B cell (primary cell): ENCODE measurements around the gene DNAH10.

Source experiments
- EZH2 ChIP-seq: IDR thresholded peaks from 2 replicates; pipeline ENCODE4 v1.6.1; 2012; ENCODE audit warnings: borderline replicate concordance, low read depth, mild to moderate bottlenecking, moderate library complexity, low read length; ENCODE audit not compliant: insufficient read depth, poor library complexity, severe bottlenecking
- TF ChIP-seq, protein P1 (sequence below): fragments of 200-600 bp; IDR thresholded peaks from one replicate; pipeline ENCODE4 v1.8.0; 2022; ENCODE audit warnings: antibody characterized with exemption, mild to moderate bottlenecking

DNA sequence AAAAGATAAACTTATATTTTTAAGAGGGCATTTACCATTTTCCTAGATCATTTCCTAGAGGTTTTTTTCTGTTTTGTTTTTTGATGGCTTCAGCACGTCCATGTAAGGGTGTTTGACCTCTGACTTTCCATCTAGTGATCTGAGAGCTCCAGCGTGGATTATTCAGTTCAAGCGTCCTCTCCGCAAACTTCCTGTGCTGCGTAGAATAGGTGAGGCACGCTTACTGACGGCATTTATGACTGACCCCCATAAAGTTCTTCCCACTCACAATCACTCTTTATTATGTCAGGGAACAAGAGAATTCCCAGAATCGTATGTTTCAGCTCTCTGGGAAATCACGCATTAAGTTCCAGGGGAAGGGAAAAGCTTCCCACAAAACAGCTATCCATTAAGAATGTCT lies 194.1 kb downstream of the DNAH10 start:
- TF ChIP-seq EZH2: no peak
- TF ChIP-seq, protein P1, sequence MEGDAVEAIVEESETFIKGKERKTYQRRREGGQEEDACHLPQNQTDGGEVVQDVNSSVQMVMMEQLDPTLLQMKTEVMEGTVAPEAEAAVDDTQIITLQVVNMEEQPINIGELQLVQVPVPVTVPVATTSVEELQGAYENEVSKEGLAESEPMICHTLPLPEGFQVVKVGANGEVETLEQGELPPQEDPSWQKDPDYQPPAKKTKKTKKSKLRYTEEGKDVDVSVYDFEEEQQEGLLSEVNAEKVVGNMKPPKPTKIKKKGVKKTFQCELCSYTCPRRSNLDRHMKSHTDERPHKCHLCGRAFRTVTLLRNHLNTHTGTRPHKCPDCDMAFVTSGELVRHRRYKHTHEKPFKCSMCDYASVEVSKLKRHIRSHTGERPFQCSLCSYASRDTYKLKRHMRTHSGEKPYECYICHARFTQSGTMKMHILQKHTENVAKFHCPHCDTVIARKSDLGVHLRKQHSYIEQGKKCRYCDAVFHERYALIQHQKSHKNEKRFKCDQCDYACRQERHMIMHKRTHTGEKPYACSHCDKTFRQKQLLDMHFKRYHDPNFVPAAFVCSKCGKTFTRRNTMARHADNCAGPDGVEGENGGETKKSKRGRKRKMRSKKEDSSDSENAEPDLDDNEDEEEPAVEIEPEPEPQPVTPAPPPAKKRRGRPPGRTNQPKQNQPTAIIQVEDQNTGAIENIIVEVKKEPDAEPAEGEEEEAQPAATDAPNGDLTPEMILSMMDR: no peak
